Loucy (cell line): ENCODE data around the gene MYRIP.

Experiments
- H2AFZ ChIP-seq: fragments of 200-600 bp; sonication (generic); 2 replicates; pipeline ENCODE4 v1.6.0; 2016; ENCODE audit warnings: antibody characterized with exemption, mild to moderate bottlenecking, low read length, moderate library complexity
- H3F3A ChIP-seq: fragments of 200-600 bp; 2 replicates; pipeline ENCODE4 v1.6.0; 2016; ENCODE audit warnings: antibody characterized with exemption, low read depth, mild to moderate bottlenecking
- H3K27me3 ChIP-seq: fragments of 200-600 bp; sonication (generic); 2 replicates; pipeline ENCODE4 v1.6.1; 2014; ENCODE audit warnings: low read length, mild to moderate bottlenecking; ENCODE audit not compliant: insufficient read depth, poor library complexity, severe bottlenecking
- H3K36me3 ChIP-seq: fragments of 200-600 bp; sonication (generic); 2 replicates; pipeline ENCODE4 v1.6.1; 2016; ENCODE audit warnings: low read length; ENCODE audit not compliant: insufficient read depth
- H3K4me1 ChIP-seq: fragments of 200-600 bp; sonication (generic); 2 replicates; pipeline ENCODE4 v1.5.1; 2014; ENCODE audit warnings: low read length, mild to moderate bottlenecking; ENCODE audit not compliant: insufficient read depth, poor library complexity, severe bottlenecking
- H3K4me2 ChIP-seq: fragments of 200-600 bp; sonication (generic); 2 replicates; pipeline ENCODE4 v1.6.0; 2014; ENCODE audit warnings: antibody characterized with exemption, low read length, low read depth, mild to moderate bottlenecking; ENCODE audit not compliant: poor library complexity, severe bottlenecking
- H3K4me3 ChIP-seq: fragments of 200-600 bp; sonication (generic); 2 replicates; pipeline ENCODE4 v1.5.1; 2014; ENCODE audit warnings: low read length, mild to moderate bottlenecking, mixed read lengths; ENCODE audit not compliant: poor library complexity, severe bottlenecking
- H3K79me2 ChIP-seq: fragments of 200-600 bp; sonication (generic); 2 replicates; pipeline ENCODE4 v1.6.1; 2014; ENCODE audit warnings: low read length; ENCODE audit not compliant: insufficient read depth
- H3K9ac ChIP-seq: fragments of 200-600 bp; sonication (generic); 2 replicates; pipeline ENCODE4 v1.6.0; 2014; ENCODE audit warnings: mild to moderate bottlenecking, low read depth, low read length, moderate library complexity; ENCODE audit not compliant: poor library complexity, severe bottlenecking
- H3K9me2 ChIP-seq: fragments of 200-600 bp; sonication (generic); replicated peaks from 2 replicates; pipeline ENCODE4 v1.6.1; 2016; ENCODE audit warnings: low read depth, low read length, mixed read lengths
- H3K9me3 ChIP-seq: fragments of 200-600 bp; sonication (generic); 2 replicates; pipeline ENCODE4 v1.6.1; 2014; ENCODE audit warnings: mild to moderate bottlenecking, antibody characterized with exemption, low read length, low read depth; ENCODE audit not compliant: insufficient read depth
- H4K20me1 ChIP-seq: fragments of 200-600 bp; sonication (generic); 2 replicates; pipeline ENCODE4 v1.6.0; 2014; ENCODE audit warnings: antibody characterized with exemption, low read length, mild to moderate bottlenecking; ENCODE audit not compliant: insufficient read depth, poor library complexity, severe bottlenecking
- EZH2phosphoT487 ChIP-seq: fragments of 200-600 bp; IDR thresholded peaks from 2 replicates; pipeline ENCODE4 v1.6.1; 2018; ENCODE audit warnings: antibody characterized with exemption, mild to moderate bottlenecking, moderate library complexity, borderline replicate concordance
- TF ChIP-seq, protein P1 (sequence below): fragments of 200-600 bp; sonication (generic); conservative IDR thresholded peaks from 2 replicates; pipeline ENCODE4 v1.5.1; 2014; ENCODE audit warnings: mild to moderate bottlenecking, antibody characterized with exemption, low read length

Gene MYRIP

GRCh38 chr3:40216471-40216870, 407.1 kb downstream of the MYRIP start:
- TF ChIP-seq, protein P1, sequence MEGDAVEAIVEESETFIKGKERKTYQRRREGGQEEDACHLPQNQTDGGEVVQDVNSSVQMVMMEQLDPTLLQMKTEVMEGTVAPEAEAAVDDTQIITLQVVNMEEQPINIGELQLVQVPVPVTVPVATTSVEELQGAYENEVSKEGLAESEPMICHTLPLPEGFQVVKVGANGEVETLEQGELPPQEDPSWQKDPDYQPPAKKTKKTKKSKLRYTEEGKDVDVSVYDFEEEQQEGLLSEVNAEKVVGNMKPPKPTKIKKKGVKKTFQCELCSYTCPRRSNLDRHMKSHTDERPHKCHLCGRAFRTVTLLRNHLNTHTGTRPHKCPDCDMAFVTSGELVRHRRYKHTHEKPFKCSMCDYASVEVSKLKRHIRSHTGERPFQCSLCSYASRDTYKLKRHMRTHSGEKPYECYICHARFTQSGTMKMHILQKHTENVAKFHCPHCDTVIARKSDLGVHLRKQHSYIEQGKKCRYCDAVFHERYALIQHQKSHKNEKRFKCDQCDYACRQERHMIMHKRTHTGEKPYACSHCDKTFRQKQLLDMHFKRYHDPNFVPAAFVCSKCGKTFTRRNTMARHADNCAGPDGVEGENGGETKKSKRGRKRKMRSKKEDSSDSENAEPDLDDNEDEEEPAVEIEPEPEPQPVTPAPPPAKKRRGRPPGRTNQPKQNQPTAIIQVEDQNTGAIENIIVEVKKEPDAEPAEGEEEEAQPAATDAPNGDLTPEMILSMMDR: no peak
- no peak for TF ChIP-seq EZH2phosphoT487
- H3K79me2 ChIP-seq: no peaks in the 10 kb centered on the region
- H3K9me2 ChIP-seq: no peaks in the 10 kb centered on the region
- no peaks in the 10 kb centered on the region for H3K4me1 ChIP-seq
- no peak overlapping the region for H3K9ac ChIP-seq
- H3K4me2 ChIP-seq: no peak overlapping the region
- H3K9me3 ChIP-seq: no peaks in the 10 kb centered on the region
- no peaks in the 10 kb centered on the region for H3K36me3 ChIP-seq
- no peak overlapping the region for H3K4me3 ChIP-seq
- H2AFZ ChIP-seq: no peak overlapping the region
- no peaks in the 10 kb centered on the region for H3K27me3 ChIP-seq
- no peaks in the 10 kb centered on the region for H3F3A ChIP-seq
- no peaks in the 10 kb centered on the region for H4K20me1 ChIP-seq

DNA sequence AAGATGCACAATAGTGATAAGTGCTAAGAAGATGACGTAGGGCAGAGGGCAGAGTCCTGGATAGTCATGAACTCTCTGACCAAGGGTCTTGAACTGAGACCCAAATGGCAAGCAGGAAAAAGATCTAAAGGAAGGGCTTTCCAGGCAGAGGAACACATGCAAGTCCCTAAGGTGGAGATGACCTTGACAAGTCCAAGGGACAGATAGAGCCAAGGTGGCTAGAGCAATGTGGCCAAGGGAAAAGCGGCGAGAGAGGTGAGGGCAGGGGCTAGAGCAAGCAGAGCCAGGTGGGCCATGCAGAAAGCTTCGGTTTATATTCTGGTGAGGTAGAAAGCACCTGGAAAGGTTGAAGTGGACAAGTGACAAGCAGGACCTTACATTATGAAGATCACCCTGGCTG, 414.4 kb downstream of the MYRIP start:
- Histone ChIP-seq H3K27me3 (no peaks in the 10 kb centered on the region), H3F3A (no peaks in the 10 kb centered on the region), H3K4me2 (no peak overlapping the region), H3K9me2 (no peaks in the 10 kb centered on the region), H4K20me1 (no peaks in the 10 kb centered on the region), H3K9ac (no peak overlapping the region), H2AFZ (no peak overlapping the region), H3K4me3 (no peak overlapping the region), H3K9me3 (no peaks in the 10 kb centered on the region), H3K4me1 (no peaks in the 10 kb centered on the region), H3K79me2 (no peaks in the 10 kb centered on the region), H3K36me3 (no peaks in the 10 kb centered on the region)
- no peak for TF ChIP-seq EZH2phosphoT487
- TF ChIP-seq, protein P1: no peak

- Histone ChIP-seq H3K9ac (no peak overlapping the region), H3K4me2 (no peak overlapping the region), H3K4me1 (no peaks in the 10 kb centered on the region), H3K36me3 (no peaks in the 10 kb centered on the region), H3K9me2 (no peaks in the 10 kb centered on the region), H4K20me1 (no peaks in the 10 kb centered on the region), H2AFZ (no peak overlapping the region), H3K4me3 (no peak overlapping the region), H3K79me2 (no peaks in the 10 kb centered on the region), H3K27me3 (no peaks in the 10 kb centered on the region), H3F3A (no peaks in the 10 kb centered on the region), H3K9me3 (no peaks in the 10 kb centered on the region)
- no peak for TF ChIP-seq EZH2phosphoT487
- TF ChIP-seq, protein P1: no peak
These were observed 415.5 kb downstream of the MYRIP start for GRCh38 chr3:40224796-40225515.
